Stimulated activated CD8-positive, alpha-beta memory T cell treated with anti-CD3 and anti-CD28 coated beads, Interleukin-15, amount 100 ng/mL, for 48 hours (primary cell): ENCODE data around the gene LGALS9B.
"Not testable (repeated sequence)": the region's sequence is repeated elsewhere in the genome, so short reads cannot be mapped to it uniquely, and the experiment has no call there.

ENCODE experiments used
- DNase-seq, 2 donors: peaks; one replicate each; pipeline ENCODE4 v3.0.0-alpha.2; 2020; ENCODE audit warnings: low read depth in 2 of 2

The LGALS9B gene

DNA sequence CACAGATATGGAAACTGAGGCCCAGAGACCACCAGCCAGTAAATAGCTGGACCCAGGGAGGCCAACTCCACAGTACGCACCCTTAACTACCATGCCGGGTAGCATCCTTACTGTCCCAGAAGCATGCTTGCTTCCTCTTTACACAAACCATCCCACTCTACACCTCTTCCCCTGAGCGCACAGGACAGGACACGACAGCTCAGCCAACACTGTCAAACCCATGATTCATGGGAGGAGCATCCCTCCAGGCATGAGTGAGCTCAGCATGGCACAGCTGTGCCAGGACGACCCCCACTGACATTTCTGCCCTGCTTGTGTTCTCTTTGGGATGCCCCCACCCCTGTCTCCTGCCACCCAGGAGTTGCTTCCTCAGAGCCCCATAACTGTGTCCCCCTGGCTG, 340 bp downstream of the LGALS9B start:
- DNase-seq = not testable (repeated sequence)

DNA sequence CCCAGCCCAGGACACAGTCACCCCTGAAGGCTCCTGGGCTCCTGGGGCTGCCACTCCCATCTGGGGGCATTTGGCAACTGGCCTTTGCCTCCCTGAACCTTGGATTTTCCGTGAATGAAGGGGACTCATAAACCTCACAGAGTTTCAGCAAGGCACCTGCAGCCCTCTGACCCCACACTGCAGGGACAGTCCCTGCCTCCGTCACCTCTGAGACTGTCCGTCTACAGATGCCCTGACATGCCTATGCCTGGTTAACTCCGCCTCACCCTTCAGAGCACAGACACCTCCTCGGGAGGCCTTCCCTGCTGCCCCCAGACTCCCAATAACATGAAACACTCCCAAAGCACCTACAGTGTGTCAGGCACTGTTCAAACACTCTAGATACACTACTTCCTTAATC, 786 bp downstream of the LGALS9B start:
- not testable (repeated sequence) for DNase-seq

DNA sequence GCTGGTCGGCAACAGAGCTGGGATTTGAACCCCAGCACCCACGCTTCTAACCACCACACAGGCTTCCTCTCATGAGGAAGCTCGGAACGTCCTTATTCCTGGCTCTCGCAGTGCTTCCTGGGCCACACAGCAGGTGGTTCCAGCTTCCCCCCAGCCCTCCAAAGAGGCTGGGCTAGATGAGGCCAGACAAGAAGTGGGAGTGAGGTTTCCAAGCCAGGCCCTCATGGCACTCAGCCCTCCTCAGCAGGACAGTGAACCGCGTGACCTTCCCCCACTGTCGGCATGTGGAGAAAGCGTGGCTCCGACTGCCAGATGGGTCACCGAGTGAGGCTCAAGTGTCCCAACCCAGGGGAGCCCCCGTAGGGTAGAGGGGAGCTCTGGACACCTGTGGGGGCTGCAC, 1.8 kb downstream of the LGALS9B start:
- DNase-seq = not testable (repeated sequence)

DNA sequence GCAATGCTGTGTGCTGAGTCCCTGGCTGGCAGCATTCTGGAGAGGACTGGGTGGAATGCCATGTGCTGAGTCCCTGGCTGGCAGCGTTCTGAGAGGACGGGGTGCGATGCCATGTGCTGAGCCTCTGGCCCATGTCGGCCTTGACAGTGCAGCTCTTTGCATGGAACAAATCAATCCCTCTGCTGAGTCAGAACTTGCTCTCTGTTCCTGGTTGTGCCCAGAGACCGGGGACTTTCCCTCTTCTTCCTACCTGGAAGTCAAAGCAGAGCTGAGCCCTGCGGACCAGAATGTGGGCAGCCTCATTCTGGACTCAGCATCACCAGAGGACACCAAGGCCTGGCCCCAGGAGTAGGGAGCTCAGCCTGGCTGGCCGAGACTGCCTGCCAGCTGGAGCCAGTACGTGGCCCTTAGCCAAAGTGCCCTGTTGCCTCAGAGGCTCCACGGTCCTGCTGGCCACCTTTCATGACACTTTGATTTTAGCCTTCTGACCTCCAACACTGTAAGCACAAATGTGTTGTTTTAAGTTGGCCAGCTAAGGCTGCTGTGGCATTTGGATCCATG, 2.4 kb downstream of the LGALS9B start:
- DNase-seq = not testable (repeated sequence)

DNA sequence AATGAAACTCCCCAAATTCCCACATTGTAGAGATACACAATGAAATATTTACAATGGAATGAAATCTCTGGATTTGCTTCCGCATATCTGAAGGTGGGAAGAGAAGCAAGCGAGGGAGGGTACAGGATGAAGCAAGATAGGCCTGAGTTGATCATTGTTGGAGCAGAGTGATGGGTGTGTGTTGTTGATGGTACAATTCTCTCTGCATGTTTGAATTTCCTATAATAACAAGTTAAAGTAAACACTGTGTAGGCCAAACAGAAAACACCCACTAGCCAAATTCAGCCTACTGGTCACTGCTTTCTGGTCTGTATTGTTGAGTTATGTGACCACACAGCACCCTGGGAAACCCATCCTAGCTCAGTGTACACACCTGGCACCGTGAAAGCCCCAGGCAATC, 5.2 kb downstream of the LGALS9B start:
- not testable (repeated sequence) for DNase-seq

DNA sequence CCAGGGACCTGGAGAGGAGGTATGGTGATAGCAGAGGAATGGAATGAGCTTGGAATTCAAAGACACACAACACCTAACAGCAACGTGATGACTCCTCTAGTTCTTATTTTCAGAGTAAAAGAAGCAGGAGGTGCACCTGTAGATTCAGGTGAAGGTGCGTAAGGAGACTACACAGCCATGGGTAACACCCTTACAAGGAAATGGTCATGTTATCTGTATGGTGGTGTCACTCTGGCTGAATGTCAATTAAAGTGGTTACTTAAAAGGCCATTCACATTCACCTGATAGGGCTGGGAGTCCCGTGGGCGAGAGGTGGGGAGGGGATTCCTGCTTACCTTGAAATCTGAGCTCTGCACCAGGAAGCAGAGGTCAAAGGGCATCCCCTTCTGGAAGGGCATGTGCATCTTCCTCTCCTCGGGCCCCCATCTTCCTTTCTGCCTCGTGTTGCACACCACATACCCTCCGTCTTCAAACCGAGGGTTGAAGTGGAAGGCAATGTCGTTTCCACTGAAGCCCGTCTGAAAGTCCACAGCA, 9.4 kb downstream of the LGALS9B start:
- DNase-seq = not testable (repeated sequence)

DNA sequence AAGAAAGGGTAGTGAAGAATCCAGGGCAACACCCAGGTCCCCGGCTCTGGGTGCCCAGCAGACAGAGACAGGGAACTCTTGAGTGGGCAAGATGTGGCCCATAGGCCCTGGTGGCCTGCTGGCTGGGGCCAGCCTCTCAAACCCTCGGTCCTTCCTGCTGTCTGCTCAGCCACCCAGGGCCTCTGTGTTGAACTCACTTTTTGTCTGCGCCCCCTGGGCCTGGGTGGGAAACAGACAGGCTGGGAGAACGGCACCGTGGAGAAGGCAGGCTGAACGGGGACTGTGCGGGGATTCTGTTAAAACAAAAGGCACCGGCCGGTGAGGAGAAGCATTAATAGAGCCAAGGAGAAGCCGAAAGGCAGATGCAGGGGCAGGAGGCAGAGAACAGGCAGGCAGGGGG, 12.2 kb downstream of the LGALS9B start:
- not testable (repeated sequence) for DNase-seq

DNA sequence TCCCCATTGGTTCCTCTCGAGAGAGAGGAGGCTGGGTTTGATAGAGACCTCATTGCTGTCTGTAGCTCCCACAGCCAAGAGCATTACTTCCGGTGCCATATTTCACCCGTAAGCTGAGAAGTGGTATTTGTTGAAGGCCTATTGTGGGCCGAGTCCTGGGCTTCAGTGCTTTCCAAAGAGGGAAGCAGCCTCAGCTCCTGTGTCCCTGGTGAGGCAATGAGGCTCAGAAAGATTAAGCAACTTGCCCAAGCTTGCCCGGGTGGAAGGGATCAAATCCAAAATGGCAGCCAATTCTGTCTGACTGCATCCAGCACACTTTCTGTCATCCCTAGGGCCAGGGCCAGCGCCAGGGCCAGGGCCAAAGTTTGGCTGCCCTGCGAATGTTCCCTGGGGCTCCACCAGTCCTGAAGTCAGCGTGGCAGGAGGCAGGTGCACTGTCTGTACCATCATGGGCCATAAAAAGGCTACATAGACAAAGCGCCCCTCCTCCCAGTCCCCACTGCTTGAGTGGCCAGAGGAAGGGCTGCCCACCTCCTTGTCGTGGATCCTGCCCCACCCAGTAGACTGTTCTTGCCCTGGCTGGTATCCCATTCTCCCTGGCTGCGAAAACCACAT, 13.4 kb downstream of the LGALS9B start:
- DNase-seq = not testable (repeated sequence)

DNA sequence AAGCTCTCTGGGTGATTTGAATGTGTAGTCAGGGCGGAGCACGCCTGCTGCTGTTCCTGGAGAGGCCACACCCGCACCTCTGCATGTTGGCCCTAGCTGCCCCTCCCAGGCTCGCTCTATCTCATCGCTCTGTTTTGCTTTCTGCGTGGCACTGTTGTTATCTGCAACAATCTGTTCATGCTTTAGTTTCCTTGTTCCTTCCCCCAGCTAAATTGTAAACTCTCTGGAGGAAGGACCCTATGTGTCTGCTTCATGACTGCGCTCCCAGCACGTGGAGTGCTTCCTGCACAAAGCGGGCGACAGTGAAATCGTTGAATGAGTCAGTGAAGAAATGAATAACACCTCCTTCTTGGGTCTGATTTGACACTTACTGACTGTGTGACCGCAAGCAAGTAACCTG, 16.5 kb downstream of the LGALS9B start:
- DNase-seq = peak; percentile 7 to 24

DNA sequence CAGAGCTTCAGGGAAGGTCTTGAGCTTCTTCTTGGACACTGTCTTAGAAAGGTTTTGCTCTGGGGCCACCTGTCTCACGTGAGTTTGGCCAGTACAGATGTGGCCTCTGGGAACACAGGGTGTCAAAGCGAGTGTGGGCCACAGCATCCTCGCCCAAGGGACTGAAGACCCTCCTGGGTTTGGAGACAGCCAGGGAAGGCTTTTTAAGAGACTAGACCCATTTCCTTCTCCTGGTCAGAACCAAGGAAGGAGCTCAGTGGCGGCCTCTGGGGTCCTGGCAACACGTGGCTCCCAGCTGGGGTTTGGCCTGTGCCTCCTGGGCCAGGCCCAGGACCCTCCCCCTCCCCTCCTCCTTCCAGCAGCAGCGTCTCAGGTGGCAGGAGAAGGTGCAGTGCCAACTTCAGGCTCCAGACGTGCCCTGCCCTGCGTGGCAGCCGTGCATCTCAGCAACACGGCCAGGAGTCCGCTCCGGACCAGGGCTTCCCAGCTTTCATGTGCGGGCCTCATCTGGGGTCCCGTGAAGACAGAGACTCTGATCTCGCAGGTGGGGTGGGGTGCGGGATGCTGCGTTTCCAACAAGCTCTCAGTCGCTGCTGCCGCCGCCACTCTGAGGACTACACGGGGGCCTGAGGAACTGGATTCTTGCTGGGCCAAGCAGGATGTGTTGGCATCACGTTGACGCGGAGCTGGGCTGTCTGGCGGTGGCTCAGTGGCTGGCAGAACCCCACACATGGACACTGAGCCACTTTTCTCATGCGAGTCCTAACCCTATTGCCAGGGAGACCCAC, 19.6 kb downstream of the LGALS9B start:
- DNase-seq = not testable (repeated sequence)

DNA sequence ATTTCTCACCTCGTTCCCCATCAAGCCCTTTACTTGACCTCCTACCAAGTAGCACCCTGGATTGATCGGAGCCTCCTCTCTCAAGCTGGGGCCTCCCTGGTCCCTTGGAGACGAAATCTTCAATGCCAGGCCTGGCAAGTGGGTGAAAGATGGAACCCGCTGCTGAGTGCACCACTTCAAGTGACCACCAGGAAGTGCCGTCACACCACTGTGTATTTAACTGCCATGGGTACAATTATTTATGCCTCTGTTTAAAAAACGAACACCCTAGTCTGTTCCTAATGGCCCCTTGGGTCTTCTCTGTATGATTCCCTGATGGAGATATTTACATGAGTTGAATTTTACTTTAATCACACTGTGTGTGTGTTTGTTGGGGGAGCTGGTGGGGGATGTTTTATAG, 20.4 kb downstream of the LGALS9B start:
- not testable (repeated sequence) for DNase-seq

DNA sequence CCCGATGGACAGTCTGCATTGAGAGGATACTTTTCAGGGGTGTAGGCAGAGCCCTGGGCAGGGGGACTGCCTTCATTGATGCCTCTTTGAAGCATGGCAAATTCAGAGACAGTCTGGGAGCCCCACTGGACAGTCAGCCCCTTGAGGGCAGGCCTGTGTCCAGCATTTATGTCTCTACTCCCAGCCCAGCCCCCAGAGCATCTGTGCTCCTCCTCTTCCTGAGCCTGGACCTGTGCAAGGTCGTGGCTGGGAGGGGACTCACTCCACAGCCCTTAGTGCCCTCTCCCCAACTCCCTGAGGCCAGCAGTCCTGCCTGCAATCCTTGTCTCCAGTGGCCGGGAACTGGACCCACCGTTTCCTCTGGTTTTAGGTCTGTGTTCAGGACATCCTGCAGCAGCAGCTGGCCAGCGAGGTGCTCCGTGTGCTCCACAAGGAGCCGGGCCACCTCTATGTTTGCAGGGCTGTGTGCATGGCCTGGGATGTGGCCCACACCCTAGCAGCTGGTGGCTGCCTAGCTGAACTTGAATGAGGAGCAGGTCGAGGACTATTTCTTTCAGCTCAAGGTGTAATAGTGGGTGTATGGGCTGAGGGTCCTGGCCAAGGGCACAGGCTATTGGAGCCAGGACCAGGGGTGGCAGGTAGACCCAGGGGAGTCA, 22.6 kb downstream of the LGALS9B start:
- not testable (repeated sequence) for DNase-seq

DNA sequence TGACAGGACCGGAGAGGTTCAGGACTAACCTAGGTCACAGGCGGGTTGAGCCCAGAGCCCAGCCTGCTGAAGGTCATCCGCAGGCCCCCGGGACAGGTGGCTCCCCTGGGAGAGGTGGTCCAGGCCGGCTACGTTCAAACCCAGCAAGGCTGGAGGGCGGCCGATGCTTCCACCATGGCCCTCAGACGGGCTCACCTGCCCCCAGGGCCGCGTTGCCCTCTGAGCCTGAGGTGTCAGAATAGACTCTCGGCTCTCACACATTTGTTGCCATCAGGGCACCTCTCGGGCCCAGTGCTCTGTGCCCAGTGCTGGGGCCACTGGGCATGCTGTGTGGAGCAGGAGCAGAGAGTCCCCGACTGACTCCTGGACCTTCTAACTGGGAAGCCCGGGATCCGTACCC, 23.2 kb downstream of the LGALS9B start:
- DNase-seq = not testable (repeated sequence)

DNA sequence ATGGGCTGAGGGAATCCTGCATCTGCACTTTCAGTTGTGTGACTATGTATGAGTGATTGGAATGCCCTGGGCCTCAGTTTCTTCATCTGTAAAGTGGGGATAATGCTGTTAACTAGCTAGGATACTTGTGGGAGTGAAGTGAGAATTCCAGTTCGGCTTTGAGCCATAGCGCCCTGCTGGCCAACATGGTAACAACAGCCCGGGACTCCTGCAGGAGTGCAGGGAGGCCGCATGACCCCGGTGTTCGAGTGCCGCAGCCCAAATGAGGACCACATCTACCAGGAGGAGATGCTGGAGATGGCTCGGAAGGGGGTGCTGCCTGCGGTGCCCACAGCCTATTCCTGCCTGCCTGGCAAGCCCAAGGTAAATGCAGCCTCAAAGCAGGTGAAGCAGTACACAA, 23.7 kb downstream of the LGALS9B start:
- DNase-seq = not testable (repeated sequence)

DNA sequence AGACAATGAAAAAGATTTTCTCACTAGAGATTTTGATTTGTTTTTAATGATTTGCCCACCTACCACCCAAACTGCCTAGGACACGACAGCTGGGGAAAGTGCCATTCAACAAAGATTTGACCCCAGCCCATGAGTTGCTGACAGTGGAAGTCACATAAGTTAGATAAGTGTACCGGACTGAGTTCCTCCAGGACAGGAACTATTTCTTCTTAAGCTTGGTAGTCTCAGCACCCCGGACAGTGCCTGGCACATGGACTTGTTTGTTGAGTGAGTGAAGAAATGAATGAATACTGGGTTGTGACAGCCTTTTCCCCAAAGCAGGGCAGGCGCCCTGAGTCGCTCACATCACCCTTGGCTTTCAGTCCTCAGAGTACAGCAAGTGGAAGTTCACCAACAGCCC, 26.7 kb downstream of the LGALS9B start:
- not testable (repeated sequence) for DNase-seq

DNA sequence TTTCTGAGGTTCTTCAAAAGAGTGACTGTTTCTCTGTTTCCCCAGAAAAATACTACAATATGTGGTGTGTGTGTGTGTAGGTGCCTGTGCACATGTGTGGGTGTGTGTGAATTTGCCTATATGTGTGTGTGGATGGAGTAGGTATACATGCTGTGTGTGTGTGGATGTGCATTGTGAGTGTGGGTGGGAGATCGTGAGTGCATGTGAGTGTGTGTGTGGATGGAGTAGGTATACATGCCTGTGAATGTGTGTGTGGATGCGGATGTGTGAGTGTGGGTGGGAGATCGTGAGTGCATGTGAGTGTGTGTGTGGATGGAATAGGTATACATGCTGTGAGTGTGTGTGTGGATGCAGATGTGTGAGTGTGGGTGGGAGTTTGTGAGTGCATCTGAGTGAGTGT, 32.2 kb downstream of the LGALS9B start:
- not testable (repeated sequence) for DNase-seq

DNA sequence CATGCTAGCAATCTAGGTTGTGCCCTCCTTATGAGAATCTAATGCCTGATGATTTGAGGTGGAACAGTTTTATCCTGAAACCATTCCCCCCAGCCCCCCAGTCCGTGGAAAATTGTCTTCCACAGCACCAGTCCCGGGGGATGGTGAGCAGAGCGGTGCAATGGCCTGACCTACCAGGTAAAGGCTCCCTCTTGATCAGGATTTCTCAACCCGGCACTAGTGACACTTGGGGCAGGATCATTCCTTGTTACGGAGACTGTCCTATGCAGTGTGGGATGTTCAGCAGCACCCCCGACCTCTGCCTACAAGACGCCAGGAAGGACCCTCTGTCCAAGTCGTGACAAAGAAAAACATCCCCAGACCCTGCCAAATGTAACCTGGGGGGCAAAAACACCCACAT, 34.0 kb downstream of the LGALS9B start:
- not testable (repeated sequence) for DNase-seq

DNA sequence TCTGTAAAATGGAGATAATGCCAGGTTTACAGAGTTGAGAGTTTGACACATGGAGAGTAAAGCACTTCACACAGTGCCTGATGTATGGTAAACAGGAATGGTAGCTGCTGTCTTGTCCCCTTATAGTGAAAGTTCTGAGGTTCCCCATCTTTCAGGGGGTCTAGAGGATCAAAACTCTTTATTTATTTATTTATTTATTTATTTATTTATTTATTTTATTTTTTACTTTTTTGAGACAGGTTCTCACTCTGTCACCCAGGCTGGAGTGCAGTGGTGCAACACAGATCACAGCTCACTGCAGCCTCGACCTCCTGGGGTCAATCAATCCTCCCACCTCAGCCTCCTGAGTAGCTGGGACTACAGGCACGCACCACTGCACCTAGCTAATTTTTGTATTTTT, 40.1 kb downstream of the LGALS9B start:
- DNase-seq = not testable (repeated sequence)

DNA sequence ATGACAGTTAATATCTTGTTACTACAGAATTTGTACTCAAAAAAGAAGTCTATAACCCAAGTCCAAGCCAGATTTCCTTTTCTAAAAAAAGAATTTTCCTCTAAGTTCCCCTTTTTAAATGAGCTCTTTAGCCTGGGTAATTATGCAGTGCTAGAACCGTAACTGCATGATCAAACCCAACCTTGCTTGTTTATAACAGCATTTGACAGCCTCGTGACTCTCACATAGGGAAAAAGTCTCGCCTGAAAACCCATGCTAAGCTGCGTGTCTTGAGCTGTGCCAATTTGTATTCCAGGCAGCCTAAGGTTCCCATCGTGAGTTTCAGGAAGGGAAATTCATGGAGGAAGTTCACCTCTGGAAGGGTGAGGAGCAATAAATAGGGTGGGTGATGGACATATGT, 44.5 kb downstream of the LGALS9B start:
- DNase-seq = not testable (repeated sequence)

DNA sequence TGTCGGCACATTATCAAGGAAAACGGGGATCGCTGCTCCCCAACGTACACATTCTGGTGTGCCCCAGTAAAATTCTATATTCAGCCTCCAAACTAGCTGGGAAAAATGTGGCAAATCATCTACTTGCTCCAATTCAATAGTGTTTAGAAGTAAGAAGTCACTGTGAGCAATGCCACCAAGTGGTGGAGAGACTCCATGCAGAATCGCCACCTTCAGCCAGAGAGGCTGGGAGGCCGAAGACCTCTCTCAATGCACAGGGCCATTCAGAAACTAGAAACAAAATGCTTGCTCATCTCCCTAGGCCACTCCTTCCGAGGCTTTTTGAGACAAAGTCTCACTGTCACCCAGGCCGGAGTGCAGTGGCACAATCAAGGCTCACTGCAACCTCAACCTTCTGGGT, 48.5 kb downstream of the LGALS9B start:
- DNase-seq = not testable (repeated sequence)

DNA sequence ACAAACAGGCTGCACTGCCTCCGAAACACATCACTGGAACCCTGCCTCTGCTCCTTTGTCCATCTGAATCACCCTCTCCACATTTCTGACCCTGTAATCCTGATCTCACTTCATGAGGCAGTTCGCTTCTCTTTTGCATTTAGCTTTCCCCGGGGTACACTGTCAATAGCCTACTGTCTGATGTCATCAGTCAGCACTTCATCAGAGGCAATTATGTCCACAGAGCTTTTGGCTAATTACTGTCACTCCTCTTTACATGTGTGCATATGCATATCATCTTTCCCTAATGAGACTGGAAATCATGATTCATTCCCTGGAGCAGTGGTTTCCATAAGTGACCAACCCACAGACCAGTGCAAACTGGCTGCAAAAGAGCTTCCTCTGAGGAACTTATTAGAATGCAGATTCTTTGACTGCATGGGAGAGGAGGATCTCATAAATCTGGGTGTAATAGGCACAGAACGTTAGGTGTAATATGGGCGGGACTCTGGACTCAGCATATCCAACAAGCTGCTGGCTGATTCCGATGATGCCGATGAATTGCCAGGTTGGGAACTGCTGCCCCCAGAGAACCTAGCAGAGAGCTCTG, 49.8 kb downstream of the LGALS9B start:
- DNase-seq = not testable (repeated sequence)
